Prostate gland (tissue), 2 donors: ENCODE results near the gene POLDIP3. TPM values are rescaled to one million over a fixed set of nuclear protein-coding genes. Genes with fewer than 3 reads are reported as not detected.

Experiments used
- DNase-seq: peaks from one replicate; pipeline ENCODE4 v3.0.0-alpha.2; 2019; ENCODE audit warnings: low spot score
- H3K27ac ChIP-seq, 2 donors: fragments of 200-600 bp; sonication (generic); 2 replicates each; pipeline ENCODE4 v1.5.1; 2017 to 2019
- H3K27me3 ChIP-seq: fragments of 200-600 bp; sonication (generic); replicated peaks from 2 replicates; pipeline ENCODE4 v1.5.1; 2019; ENCODE audit not compliant: insufficient read depth
- H3K36me3 ChIP-seq, 2 donors: fragments of 200-600 bp; sonication (generic); 1 replicate in 1 of 2; 2 replicates in 1 of 2; pipeline versions ENCODE4 v1.5.1 to v1.8.1; 2017 to 2019
- H3K4me1 ChIP-seq: fragments of 200-600 bp; sonication (generic); replicated peaks from 2 replicates; pipeline ENCODE4 v1.5.1; 2019
- H3K4me3 ChIP-seq, 2 donors: fragments of 200-600 bp; sonication (generic); 2 replicates each; pipeline ENCODE4 v1.5.1; 2017 to 2019
- H3K9me3 ChIP-seq: fragments of 200-600 bp; sonication (generic); 2 replicates; pipeline ENCODE4 v1.5.1; 2017
- CTCF ChIP-seq, 4 experiments: fragments of 200-600 bp in 2 of 4; fragments of 450-650 bp in 2 of 4; sonication (generic) in 2 of 4; IDR thresholded peaks; 1 replicate in 3 of 4; 2 replicates in 1 of 4; pipeline ENCODE4 v1.5.1; 2016 to 2019; ENCODE audit warnings: antibody characterized with exemption in 4 of 4, mild to moderate bottlenecking in 2 of 4, moderate library complexity in 2 of 4
- POLR2A ChIP-seq: fragments of 450-650 bp; IDR thresholded peaks from one replicate; pipeline ENCODE4 v1.6.1; 2016; ENCODE audit warnings: antibody characterized with exemption, mild to moderate bottlenecking
- POLR2AphosphoS5 ChIP-seq: sonication (generic); formaldehyde crosslinking; IDR thresholded peaks from one replicate; pipeline ENCODE4 v1.6.1; 2017; ENCODE audit warnings: antibody characterized with exemption
- WGBS: methylation state at CpG from one replicate; pipeline ENCODE4 v1.1.5; 2018; 5-methylcytosine and 5-hydroxymethylcytosine counted together
- intact Hi-C: fragments of 100-400 bp; cut with DNase I; formaldehyde crosslinking; loops from one replicate; pipeline ENCODE4 v1.14.2; 2022
- total RNA-seq, 2 donors: library from RNA; depleted of rRNA; stranded (reverse); fragments of >200 nt; gene quantifications; one replicate each; pipeline ENCODE4 v1.1.0, GENCODE V29; 2016

POLDIP3 gene
- total RNA-seq, 2 donors from 2014 or later: 46.4 to 62.6 TPM

DNA sequence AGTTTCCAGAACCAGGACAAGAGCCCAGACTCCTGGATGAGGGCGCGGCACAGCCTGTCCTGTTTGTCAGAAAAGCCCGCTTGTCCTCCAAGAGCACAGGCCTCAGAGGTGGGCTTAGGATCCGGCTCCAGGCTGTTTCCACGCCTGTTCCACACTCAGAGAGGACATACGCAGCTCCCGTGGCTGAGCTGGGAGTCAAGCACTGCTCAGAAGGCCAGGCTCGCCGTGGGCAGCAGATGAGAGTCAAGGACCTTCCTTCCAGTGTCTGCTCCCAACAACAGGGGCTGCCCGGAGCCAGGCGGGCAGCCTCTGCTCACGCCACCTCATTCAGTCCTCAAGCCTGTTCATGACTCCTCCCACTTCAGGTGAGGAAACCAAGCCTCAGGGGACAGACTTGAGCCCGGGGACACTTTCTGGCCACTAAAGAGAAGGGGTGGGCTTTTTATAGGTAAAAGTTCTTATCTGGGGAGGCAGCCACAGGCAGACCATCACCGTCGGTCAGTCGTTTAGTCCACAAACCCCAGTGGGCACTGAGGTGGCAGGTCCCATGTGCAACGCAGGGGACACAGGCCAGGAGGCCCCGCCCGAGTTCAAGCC is 30.8 kb upstream of the POLDIP3 start:
- peak overlapping the region in 1 of 2 donors; percentile 32 for H3K4me3 ChIP-seq
- TF ChIP-seq CTCF (IDR thresholded peaks at IDR 0.05) (no peak), POLR2A (peak; percentile 26), POLR2AphosphoS5 (peak; percentile 18)
- intact Hi-C loops: no loop called here
- no peaks in the 10 kb centered on the region for H3K27me3 ChIP-seq
- WGBS: 15% methylated on average over 17 of the region's 19 CpGs
- no peak for DNase-seq
- H3K27ac ChIP-seq: peak overlapping the region; percentile 96 to 97
- no peaks in the 10 kb centered on the region for H3K9me3 ChIP-seq
- peaks cover 45% of the 10 kb centered on the region for H3K4me1 ChIP-seq
- no peaks in the 10 kb centered on the region for H3K36me3 ChIP-seq

GRCh38 chr22:42644422-42645340 is 30.0 kb upstream of the POLDIP3 start:
- Histone ChIP-seq H3K4me3 (peak overlapping the region in 1 of 2 donors; percentile 32), H3K27ac (peak overlapping the region; percentile 96 to 97), H3K4me1 (peaks cover 45% of the 10 kb centered on the region), H3K9me3 (no peaks in the 10 kb centered on the region), H3K27me3 (no peaks in the 10 kb centered on the region), H3K36me3 (no peaks in the 10 kb centered on the region)
- TF ChIP-seq POLR2AphosphoS5: no peak
- no peak for TF ChIP-seq CTCF (IDR thresholded peaks at IDR 0.05)
- no peak for TF ChIP-seq POLR2A
- no peak for DNase-seq
- WGBS: 15% methylated on average over 22 of the region's 22 CpGs
- intact Hi-C loops: no loop called here

- no peaks in the 10 kb centered on the region for H3K9me3 ChIP-seq
- no peak for DNase-seq
- WGBS: 93% methylated on average over 14 of the region's 14 CpGs
- H3K4me1 ChIP-seq: peaks cover 45% of the 10 kb centered on the region
- intact Hi-C loops: no loop called here
- TF ChIP-seq CTCF (IDR thresholded peaks at IDR 0.05): no peak
- no peak for TF ChIP-seq POLR2A
- TF ChIP-seq POLR2AphosphoS5: no peak
- peak overlapping the region; percentile 96 to 97 for H3K27ac ChIP-seq
- H3K4me3 ChIP-seq: no peak overlapping the region
- H3K36me3 ChIP-seq: no peaks in the 10 kb centered on the region
- no peaks in the 10 kb centered on the region for H3K27me3 ChIP-seq
Measured at GRCh38 chr22:42643634-42644421, 29.1 kb upstream of the POLDIP3 start.

DNA sequence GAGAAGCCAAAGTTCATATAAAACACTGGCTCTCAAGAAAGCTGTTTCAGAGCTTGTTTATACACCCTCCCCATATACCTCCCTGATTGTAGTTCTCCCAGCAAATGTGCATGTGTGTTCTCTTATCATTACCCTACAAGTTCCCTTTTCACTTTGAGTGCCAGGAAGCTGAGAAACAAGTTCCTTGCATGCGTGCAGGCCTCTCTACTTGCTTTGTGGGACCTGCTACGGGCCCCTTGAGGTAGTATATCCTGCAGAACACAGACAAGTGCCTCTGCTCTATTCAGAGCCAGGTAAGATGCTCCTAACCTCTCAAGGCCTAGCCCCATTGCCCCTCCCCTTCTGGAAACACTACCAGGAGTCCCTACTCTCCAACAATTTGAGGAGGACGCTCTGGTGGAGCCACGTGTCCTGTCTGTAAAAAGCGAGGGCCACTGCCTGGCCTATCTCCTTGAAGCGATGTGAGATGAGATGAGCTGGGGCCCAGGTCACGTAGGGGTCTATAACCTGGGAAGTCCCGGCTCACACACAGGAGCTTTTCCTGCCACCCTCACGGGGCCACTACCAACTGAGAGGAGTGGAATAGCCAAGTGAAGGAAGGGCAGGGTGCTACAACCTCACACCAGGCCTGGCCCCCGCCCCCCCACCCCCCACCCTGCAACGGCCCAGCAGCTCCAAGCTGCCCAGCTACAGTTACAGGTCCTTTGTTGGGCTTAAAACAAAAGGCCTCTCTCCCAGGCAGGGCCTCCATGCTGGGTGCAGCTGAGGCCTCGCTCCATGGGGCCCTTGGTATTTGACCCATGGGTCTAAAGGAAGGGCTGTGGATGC is 28.3 kb upstream of the POLDIP3 start:
- 72% methylated on average over 10 of the region's 12 CpGs for WGBS
- Histone ChIP-seq H3K27me3 (no peaks in the 10 kb centered on the region), H3K9me3 (no peaks in the 10 kb centered on the region), H3K36me3 (no peaks in the 10 kb centered on the region), H3K4me1 (peaks cover 38% of the 10 kb centered on the region), H3K27ac (peak overlapping the region; percentile 96 to 97), H3K4me3 (no peak overlapping the region)
- TF ChIP-seq CTCF (IDR thresholded peaks at IDR 0.05) (no peak), POLR2AphosphoS5 (no peak), POLR2A (no peak)
- intact Hi-C loops: no loop called here
- DNase-seq: no peak
